H1 (cell line): ENCODE data around the gene TOMM6.

Source experiments
- ASH2L ChIP-seq: fragments of 200-600, 300-600 bp; sonication (generic); IDR thresholded peaks from one replicate; pipeline ENCODE4 v1.7.1; 2017; ENCODE audit warnings: low read length
- CTCF ChIP-seq, 3 experiments: IDR thresholded peaks; 1 replicate in 2 of 3; 2 replicates in 1 of 3; pipeline versions ENCODE4 v1.5.1 to v1.6.1; 2011; ENCODE audit warnings: low read length in 3 of 3, mild to moderate bottlenecking in 3 of 3, inconsistent platforms in 2 of 3, low read depth in 1 of 3, moderate library complexity in 1 of 3; ENCODE audit not compliant: insufficient read depth in 1 of 3; ENCODE audit errors: control extremely low read depth in 1 of 3
- EZH2 ChIP-seq: fragments of 200-600 bp; sonication (generic); IDR thresholded peaks from 2 replicates; pipeline ENCODE4 v1.7.1; 2012; ENCODE audit warnings: low read depth, mild to moderate bottlenecking, moderate library complexity, low read length, inconsistent platforms; ENCODE audit not compliant: severe bottlenecking
- GABPA ChIP-seq: IDR thresholded peaks from 2 replicates; pipeline ENCODE4 v1.6.1; 2011; ENCODE audit warnings: mild to moderate bottlenecking, low read length, moderate library complexity, borderline replicate concordance; ENCODE audit not compliant: insufficient read depth
- RAD21 ChIP-seq, 2 experiments: IDR thresholded peaks in 1 of 2; conservative IDR thresholded peaks in 1 of 2; 2 replicates each; pipeline ENCODE4 v1.6.1; 2011; ENCODE audit warnings: low read depth in 2 of 2, low read length in 2 of 2, improper control_type of control experiment in 1 of 2, inconsistent platforms in 1 of 2, mild to moderate bottlenecking in 1 of 2, moderate library complexity in 1 of 2

- TF ChIP-seq ASH2L (no peak), GABPA (no peak), CTCF (IDR thresholded peaks at IDR 0.05; ENCODE audit: control extremely low read depth in 1 of 3, insufficient read depth in 1 of 3, low read depth in 1 of 3, low read length in 3 of 3) (no peak), EZH2 (no peak), RAD21 (IDR thresholded peaks at IDR 0.05 in 1 of 2, conservative IDR thresholded peaks at IDR 0.05 in 1 of 2; ENCODE audit: low read depth in 2 of 2, low read length in 2 of 2) (no peak)
These were observed 3.8 kb downstream of the TOMM6 start for GRCh38 chr6:41791305-41791704.
